Uterus (tissue), 2 donors: ENCODE data around the gene NKAIN2.

ENCODE experiments used
- POLR2A ChIP-seq, 2 donors: fragments of 450-650 bp; IDR thresholded peaks; one replicate each; pipeline ENCODE4 v1.6.1; 2016; ENCODE audit warnings: antibody characterized with exemption in 2 of 2, mild to moderate bottlenecking in 1 of 2, moderate library complexity in 1 of 2
- TF ChIP-seq, protein P1 (sequence below), 4 experiments: fragments of 200-600 bp in 2 of 4; fragments of 450-650 bp in 2 of 4; sonication (generic) in 2 of 4; IDR thresholded peaks; one replicate each; pipeline ENCODE4 v1.5.1; 2016 to 2019; ENCODE audit warnings: antibody characterized with exemption in 4 of 4, mild to moderate bottlenecking in 2 of 4, moderate library complexity in 1 of 4

DNA sequence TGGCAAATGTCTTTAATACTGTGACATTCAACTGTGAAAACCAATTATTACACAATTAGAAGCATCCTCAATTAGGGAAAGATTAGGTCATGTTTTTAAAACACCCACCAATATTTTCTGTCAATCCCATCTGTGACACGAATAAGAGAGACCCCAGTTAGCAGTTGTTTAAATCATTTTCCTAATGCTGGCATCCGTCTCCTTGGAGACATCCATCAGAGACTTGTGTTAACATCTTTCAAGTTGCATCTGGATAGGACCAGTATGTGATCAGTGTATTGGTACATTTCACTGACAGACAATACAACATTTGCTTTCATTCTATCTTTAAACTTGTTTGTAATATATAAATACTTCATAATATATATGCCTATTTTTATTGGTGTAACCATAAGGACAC lies 737.9 kb downstream of the NKAIN2 start:
- TF ChIP-seq, protein P1, sequence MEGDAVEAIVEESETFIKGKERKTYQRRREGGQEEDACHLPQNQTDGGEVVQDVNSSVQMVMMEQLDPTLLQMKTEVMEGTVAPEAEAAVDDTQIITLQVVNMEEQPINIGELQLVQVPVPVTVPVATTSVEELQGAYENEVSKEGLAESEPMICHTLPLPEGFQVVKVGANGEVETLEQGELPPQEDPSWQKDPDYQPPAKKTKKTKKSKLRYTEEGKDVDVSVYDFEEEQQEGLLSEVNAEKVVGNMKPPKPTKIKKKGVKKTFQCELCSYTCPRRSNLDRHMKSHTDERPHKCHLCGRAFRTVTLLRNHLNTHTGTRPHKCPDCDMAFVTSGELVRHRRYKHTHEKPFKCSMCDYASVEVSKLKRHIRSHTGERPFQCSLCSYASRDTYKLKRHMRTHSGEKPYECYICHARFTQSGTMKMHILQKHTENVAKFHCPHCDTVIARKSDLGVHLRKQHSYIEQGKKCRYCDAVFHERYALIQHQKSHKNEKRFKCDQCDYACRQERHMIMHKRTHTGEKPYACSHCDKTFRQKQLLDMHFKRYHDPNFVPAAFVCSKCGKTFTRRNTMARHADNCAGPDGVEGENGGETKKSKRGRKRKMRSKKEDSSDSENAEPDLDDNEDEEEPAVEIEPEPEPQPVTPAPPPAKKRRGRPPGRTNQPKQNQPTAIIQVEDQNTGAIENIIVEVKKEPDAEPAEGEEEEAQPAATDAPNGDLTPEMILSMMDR (IDR thresholded peaks at IDR 0.05), result no peak
- TF ChIP-seq POLR2A (IDR thresholded peaks at IDR 0.05), result no peak
